GM15510 (cell line): ENCODE measurements around the gene FAM177B.
A peak's percentile ranks its signal among the peaks of the same experiment; 100 is the strongest.

Experiments
- POLR2A ChIP-seq: IDR thresholded peaks from 3 replicates; pipeline ENCODE4 v1.6.1; 2011; ENCODE audit warnings: borderline replicate concordance; ENCODE audit not compliant: insufficient read length; ENCODE audit errors: extremely low read depth

Gene FAM177B

DNA sequence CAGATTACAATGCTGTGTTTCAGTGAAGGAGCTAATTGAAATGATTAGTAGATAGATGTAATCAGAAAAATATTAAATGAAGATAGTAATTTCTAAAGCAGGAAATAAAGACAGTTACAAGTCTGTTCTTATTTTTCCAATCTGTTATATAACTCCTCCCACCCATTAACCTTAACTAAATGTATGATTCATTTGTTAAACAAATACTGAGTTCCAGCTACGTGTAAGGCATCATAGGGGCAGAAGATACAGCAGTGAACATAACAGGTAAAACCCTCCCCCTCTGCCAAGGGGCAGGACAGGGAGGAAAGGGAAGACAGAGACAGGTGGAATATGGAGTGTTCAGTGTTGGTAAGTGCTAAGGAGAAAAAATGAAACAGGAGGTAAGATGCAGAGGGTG is at the start of gene FAM177B:
TSS of gene FAM177B (plus strand) at position 231 of the 400 bp plus-strand sequence. CDS start 9,344 bp downstream, outside the sequence.
- TF ChIP-seq POLR2A, result no peak

DNA sequence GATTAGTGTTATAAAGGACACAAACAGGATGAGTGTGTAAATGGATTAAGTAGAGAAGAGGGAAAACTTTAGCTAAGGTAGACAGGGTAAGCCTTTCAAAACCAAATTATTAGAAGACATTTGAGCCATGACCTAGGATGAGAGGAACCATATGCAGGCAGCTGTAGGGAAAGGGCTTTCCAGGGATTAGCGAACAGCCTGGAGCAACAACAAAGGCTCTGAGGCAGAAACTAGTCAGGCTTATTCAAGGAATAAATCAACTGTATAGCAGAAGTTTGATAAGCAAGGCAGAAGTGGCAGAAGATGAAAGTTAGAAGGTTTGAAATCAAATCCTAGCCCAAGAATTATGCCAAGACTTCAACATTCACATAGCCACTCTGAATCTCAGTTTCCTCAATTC is 46.0 kb upstream of the FAM177B start:
- no peak for TF ChIP-seq POLR2A

DNA sequence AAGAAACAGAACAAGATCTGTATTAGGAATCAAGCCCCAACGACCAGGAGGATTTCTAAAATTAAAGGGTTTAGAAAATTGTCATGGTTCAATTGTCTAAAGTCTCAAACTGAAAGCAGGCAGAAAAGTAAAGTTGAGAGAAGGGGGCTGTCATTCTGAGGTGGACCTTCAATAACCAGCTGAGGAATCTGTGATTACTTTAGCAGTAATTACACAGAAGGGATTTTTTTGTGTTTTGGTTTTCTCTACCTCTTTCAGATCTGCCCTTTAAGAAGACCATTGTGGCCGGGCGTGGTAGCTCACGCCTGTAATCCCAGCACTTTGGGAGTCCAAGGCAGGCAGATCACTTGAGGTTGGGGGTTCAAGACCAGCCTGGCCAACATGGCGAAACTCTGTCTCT is 42.1 kb upstream of the FAM177B start:
- TF ChIP-seq POLR2A, result no peak

DNA sequence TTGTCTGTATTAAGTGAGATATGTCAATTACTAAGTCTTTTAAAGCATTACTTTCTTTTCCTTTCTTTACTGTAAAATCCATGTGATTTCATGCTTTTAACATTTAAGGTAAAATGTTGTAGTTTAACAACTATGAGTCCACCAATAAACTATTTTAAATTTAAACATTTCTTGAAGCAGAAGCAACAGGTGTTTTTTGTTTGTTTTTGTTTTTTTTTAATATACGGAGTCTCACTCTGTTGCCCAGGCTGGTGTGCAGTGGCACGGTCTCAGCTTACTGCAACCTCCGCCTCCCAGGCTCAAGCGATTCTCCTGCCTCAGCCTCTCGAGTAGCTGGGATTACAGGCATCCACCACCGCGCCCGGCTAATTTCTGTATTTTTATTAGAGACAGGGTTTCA is 40.3 kb upstream of the FAM177B start:
- no peak for TF ChIP-seq POLR2A

DNA sequence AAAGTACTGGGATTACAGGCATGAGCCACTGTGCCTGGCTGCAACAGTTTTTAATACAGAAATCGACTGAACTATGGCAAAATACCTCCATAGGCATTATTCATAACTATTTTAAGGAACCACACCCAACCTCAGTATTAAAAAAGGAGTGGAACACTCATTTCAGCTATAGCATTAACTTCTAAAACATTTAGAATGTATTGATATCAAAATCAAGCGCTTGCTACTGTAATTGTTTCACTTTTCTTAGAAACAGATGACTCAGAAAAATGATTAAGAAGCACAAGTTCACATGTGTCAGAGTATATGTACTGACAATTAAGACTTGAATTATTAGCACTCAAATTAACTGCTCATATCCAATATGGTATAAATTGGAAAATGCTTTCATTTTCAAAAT is 39.8 kb upstream of the FAM177B start:
- TF ChIP-seq POLR2A, result no peak

DNA sequence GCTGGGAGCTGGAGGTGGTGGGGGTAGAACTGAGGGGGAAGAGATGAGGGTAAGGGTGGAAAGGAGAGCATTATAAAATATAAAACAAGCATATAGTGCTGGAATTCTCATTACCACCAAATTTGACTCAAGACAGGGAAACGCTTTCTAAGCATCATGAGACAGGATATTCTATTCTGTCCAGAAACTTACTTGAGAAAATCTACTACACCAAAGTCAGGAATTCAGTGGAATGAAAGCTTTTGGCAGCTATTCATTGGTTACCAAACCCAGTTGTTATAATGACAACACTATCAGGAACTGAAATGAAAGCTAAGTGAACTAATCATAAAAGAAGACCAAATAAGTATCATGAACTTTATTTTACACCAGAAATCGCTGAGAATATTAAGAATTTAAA is 39.2 kb upstream of the FAM177B start:
- no peak for TF ChIP-seq POLR2A

DNA sequence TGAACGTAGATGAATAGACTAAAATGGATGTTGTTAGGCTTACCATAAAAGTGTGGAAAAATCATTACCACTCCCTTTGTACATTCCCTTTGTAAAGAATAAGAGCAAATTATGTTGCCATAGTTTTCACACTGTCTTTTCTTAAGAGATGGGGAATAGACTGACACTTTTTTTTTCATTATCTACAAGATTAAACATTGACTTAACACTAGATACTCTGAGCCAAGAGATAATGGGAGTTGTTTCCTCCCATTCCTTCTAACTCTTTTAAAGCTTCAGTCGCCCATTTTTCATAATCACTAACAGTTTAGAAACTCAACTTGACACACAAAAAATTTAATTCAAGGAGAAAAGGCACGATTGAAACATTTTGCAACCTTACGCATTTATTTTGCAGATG is 34.8 kb upstream of the FAM177B start:
- TF ChIP-seq POLR2A, result no peak

DNA sequence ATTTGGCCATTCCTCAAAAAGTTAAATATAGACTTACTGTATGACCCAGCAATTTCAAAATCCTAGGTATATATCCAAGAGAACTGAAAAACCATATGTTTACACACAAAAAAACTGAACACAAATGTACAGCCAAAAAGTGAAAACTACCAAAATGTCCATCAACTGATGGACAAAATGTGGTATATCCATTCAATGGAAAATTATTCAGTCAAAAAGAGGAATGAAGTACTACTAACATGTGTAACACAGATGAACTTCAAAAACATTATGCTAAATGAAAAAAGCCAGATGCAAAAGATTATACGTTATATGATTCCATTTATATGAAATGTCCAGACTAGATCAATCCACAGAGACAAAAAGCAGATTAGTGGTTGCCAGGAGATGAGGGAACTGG is 32.7 kb upstream of the FAM177B start:
- TF ChIP-seq POLR2A, result no peak

DNA sequence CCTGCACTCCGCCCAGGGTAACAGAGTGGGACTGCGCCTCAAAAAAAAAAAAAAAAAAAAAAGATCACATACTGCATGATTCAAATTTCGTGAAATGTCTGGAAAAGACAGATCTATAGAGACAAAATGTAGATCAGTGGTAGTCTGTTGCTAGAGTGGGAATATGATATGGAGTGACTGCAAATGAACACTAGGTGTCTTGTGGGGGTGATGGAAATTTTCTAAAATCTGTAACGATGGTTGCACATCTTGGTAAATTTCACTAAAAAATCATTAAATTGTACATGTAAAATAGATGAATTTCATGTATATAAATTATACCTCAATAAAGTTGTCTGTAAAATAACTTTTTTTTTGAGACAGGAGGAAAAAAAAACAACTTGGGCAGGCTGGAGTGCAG is 30.2 kb upstream of the FAM177B start:
- TF ChIP-seq POLR2A, result no peak

DNA sequence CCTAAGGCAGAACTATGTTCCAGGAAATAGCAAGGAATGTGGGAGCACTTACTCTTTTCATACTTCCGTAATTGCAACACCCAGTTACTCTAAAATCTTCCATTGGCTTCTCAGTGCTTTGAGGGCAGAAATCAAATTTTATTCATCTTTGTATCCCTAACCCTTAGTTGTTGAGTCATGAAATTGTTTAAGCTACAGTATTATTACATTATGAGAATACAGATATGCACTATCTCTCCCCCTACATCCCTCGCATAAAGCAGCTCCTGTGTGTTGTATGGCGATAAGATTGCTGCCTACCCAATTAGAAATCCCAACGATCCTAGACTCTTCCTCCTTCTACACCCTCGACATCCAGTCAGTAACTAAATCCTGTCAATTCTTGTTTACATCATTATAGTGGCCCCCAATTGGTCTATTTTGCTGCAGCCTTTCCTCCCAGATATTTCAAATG is 27.3 kb upstream of the FAM177B start:
- no peak for TF ChIP-seq POLR2A

DNA sequence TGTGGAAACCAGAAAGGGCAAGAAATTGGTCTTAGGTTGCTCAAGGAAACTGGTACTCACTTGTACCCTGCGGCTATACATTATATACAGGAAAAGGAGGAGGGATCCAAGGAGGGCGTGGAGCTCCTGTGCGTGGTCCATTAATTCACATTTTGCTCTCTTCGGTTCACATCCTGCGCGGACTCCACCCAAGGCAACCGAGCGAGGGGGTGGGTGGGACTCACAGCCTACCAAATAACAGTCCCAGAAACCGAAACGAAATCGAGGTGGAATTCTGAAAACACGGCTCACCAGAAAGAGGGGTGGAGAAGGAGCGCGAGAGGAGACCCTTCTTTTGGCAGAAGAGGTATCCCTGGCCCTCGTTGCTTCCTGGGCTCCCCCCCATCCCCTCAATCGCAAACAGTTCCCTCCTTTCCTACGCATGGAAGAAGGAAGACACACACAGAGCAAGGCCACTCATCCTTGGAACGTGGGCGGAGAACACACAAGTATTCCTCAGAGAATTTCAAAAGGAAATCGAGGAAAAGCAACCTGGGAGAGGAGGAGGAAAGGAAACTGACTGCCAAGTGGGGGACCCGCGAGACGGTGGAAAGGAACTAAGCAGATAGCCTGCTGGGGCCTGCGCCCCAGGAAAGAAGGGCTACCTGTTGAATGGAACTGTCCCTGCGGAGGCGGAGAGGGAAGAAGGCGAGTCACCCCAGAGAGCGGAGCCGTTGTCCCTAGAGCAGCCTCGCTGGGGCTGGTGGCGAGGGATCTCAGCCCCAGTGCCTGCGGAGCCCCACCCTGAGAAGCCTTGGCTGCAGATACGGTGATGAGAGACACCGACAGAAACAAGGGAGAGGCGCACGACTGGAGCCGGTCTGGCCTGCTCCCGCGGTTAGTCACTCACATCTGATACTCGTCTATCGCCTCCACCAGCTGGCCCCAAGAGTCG is 25.4 kb upstream of the FAM177B start:
- no peak for TF ChIP-seq POLR2A

DNA sequence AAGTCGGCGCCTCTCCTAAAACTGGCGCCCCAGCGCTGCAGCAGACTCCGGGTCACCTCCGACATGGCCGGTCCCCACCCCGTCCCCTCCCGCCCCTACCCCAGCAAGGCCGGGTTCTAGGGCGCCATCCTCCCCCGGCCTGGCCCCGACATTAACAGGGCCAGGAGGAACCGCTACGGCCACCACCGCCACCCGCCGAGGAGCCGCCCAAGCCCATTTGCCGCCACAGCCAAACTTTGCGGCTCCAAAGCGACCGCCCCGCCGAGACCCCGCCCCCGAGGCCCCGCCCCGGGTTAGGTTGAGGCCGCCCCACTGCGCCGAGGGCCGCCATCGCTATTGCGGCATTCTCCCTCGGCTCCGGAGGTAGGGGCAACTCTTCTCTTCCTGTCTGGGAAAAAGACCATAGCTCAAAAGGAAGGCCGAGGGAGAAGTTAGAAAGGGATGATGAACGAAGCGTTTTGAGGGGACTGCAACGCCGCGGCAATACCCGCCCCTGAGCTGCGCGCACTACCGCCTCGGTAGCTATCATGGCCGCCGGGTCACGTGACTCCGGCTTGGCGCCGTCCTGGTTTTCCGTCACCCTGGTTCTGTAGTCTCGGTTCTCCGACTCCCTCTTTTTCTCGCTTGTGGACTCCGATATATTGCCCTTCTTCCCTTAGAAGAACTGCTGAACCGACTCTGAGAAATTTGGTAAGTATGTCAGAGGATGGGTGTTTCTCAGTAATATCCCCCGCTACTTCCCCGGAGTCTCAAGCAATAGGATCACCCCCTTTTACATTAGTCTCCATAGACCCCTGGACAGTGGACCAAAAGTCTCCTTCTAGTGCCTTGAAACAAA is 24.5 kb upstream of the FAM177B start, which contains the start of the genes AIDA and BROX:
TSS of gene AIDA (minus strand) at position 239 of the 838 bp plus-strand sequence. CDS start at position 65, 174 bp downstream.
TSS of gene BROX (plus strand) at position 312 of the 838 bp plus-strand sequence. CDS start 3,136 bp downstream, outside the sequence.
- peak; percentile 41 for TF ChIP-seq POLR2A

DNA sequence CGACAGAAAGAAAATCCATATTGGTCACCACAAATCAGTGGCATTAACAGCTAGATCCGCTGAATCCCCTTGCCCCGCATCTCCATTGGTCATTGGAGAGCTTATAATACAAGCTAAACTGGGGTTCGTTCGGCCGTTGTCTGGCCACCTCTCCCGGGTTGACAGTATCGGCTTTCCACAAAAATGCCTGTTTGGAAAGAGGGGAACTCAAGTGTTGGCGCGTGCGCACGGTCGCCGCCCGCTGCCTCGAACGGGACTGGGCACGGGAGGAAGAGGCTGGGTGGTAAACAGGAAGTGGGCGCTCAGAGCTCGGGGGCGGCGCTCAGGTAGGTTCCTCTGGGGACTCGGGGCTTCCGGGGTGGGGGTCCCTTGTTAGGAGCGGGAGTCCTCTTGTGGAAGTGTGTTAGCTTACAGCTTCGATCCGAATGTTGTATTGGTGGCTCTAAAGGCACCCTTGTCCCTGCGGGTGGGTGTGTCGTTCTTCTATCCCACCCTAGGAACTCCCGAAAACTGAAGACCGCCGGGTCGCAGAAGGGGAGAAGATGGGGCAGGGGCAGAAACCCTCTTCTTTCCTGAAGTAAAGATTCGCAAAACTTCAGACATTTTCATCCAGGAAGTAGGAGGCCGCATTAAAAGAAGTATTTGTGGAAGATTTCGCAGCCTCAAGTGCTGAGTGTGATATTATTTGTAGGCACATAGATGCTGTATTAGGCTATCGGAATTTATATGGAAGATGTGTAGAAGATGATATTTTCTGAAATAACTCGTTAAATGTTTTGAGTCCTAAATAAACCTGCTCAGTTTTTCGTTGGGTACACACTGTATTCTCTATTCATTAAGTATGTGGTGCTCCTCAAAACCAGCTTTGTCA is 23.7 kb upstream of the FAM177B start:
- TF ChIP-seq POLR2A, result peak; percentile 56

DNA sequence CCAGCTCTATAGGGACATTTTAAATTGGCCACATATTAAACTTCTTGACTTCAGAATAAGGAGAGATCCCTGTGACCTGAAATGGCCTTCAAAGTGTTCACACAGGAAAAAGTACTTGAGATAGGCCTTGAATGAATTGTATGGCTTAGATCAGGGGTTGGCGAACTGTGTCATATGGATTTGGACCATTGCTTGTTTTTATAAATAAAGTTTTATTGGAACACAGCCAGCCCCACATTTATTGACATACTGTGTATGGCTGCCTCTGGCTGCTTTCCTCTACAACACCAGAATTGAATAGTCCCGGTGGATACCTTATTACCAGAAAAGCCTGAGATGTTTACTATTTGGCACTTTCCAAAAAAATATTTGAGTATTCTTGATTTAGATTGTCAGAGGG is 20.6 kb upstream of the FAM177B start:
- TF ChIP-seq POLR2A, result no peak
